DLD1 (cell line): Measurements from ENCODE around the gene DOCK2.
"Not testable (repeated sequence)": the region's sequence is repeated elsewhere in the genome, so short reads cannot be mapped to it uniquely, and the experiment has no call there.

Experiments used
- in situ Hi-C: cut with HindIII; loops from 2 replicates; pipeline ENCODE4 v1.10.0; 2017; ENCODE audit warnings: low sequenced_read_pairs

The DOCK2 gene

DNA sequence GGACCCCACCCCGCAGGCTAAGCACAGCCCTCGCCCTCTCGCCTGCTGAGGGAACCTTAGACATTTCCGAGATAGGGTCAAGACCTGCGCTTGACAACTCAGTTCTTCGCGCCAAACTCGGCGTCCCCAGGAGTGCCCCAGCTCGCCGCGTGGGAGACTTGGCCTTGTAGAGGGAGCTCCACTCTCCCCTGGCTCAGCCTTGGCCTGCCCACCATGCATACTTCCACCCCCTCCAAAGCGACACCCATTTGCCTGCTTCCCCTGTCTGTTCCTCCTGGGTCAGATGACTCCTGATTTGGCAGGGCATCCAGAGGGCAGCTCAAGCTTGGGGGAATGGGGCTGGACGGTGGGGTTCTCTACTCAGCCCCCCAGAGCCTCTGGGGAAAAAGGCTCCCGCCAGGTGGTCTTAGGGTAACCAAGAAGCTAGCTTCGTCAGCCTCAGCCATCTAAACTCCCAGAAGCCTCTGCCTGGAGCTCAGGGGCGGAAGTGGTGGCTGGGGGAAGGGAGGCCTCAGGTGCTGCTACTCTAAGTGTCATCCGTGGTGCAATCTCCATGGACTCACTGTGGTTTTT is 560 bp downstream of the DOCK2 start:
- in situ Hi-C loops: no loop called here

DNA sequence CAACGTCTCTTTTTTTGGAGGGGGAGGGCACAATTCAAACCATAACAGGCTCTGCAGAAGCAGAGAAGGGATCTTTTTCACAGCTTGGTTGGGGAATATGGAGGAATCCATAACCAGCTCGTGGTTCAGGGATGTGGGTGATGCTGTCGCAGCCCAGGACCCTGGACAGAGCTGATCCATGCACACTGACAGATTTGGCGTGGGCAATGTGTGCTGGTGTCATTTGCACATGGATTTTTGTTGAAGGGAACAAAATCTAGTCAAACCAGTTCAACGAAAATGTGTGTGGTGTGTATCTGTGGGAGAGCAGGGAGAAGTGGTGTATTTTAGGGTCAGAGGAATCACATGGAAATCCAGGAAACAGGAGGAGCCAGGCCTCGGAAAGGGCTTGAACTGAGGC is 4.2 kb downstream of the DOCK2 start:
- in situ Hi-C loops: no loop called here

DNA sequence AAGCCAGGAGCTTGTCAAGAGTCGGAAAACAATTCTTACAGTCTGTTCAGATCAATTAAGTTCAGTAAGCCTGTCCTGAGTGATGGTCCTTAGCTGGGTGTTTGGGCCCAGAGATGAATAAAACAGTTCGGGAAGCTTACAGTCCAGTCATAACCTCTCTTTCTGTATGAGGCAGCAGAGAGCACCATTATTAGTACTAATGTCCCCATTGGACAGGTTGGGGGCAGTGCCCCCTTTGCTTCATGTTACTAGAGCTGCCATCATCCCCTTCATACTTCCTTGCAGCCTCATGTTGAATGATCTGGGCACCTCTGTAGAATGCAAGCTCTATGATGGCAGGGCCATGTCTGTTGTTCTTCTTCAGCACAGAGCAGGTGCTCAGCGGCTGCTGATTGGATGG is 9.8 kb downstream of the DOCK2 start:
- in situ Hi-C loops: no loop called here

DNA sequence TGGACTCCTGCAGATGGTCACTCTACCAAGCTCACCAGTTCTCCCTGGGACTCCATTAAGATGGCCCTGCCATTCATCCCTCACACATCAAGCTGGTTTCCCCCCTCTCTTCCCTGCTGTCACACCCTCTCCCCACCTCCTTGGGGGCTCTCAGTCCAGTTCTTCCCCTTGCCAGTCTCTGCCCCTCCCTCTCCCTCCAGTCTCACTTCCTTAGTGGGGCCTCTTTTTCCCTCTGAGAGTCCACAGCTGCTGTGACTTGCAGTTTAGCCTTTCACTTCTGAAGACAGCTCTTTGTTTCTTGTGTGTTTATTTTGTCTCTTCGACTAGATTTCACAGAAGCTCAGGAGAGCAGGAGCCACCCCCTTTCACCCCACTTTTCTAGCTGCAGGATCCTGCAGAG is 10.5 kb downstream of the DOCK2 start:
- in situ Hi-C loops: no loop called here

DNA sequence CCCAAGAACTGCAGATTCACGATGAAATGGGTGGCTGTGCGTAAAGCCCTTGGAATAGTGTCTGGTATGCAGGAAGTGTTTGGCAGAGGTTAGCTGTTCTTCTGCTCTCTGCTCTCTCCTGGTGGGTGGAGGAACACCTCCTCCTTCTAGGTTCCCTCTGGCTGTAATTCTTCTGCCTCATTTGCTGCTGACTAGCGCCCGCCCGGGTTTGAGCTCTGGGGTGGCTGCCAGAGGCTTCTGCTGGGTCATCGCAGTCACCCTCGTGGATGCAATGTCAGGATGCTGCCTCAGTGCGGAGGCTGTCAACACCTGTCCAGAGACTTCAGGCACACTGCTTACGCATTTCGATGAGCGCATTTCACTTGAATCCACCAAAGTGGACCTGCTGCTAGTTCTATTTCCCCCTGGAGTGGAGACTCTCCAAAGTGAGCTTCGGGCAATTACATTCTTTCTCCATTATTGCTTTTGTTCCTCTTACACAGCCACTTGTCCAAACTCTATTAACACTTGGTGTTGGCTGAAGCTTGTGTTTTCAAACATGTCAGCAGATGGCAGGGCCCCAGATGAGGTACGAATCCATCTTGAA is 11.7 kb downstream of the DOCK2 start:
- in situ Hi-C loops: no loop called here

DNA sequence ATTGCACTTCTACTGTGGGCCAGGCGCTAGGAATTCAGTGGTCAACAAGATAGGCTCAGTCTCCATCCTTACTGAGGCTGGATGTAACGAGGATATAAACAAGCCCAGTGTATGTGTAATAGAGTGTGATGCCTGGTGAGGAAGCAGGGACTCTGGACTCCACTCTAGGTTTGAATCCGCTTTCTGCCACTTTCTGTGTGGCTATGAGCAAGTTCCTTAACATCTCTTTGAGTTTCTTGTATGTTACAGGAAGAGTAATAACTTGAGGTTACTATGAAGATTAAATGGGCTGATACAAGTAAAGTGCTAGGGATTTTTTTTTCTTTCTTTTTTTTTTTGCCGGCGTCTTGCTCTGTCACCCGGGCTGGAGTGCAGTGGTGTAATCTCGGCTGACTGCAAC is 12.4 kb downstream of the DOCK2 start:
- in situ Hi-C loops: no loop called here

DNA sequence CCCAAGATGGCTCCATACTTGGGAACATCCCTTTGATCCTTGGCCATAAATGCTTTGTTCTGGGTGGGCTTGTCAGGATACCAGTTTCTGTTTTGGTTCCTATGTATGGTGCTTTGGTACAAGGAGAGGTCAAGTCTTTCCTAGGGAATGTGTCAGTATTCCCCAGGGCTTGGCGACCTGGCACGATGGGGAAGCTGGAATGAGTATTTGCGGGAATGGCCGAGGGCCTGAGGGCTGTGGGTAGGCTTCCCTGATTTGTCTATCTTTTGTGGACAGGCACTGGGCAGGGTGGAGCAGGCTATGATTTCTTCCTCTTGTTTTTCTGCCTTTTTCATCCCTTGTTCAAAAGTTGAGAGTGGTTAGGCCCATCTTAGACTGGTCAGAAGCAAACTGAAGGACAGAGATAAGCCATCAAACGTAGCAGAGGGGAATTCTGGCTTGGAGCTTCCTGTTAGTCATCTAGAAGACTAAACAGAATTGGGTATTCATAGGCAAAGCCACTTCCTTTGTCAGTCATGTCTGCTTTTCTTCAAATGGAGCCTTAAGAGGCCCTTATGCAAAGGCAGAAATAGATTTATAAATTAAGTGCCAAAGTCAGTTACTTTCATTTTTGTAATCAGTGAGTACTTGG is 13.7 kb downstream of the DOCK2 start:
- in situ Hi-C loops: no loop called here

DNA sequence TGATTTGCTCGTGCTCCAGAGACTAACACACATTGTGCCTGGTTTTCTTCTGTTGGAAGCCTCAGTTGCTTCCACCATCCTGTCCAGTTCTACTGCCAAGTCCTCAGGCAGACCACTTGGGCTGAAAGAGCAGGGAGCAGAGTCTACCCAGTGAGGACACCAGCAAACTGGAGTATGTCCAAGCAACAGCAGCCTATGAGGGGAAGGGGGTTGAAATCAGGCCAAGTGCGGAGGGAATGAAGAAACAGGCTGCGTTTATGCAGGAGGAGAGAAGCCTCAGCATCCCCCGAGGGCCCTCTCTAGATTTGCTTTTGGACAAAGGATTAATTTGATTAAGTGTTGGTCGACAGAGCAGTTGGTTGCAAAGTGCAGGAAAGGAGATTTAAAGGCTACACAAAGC is 14.5 kb downstream of the DOCK2 start:
- in situ Hi-C loops: no loop called here

DNA sequence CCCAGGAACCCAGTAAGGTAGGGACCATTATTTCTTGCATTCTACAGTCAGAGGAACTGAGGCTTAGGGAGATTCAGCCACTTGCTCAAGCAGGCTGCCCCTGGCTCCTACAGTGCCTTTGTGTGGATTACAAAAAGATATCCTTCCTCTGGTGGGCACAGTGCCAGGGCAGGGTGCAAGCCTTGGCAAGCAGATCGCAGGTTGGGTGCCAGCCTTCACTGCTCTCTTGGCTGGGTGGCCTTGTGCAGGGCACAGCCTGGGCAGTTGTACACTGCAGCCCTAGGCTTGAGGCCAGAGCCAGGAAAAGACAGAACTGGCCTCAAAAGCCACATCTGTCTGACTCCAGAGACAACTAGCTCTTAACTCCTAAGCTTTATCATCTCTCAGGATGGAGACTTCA is 15.0 kb downstream of the DOCK2 start:
- in situ Hi-C loops: no loop called here

DNA sequence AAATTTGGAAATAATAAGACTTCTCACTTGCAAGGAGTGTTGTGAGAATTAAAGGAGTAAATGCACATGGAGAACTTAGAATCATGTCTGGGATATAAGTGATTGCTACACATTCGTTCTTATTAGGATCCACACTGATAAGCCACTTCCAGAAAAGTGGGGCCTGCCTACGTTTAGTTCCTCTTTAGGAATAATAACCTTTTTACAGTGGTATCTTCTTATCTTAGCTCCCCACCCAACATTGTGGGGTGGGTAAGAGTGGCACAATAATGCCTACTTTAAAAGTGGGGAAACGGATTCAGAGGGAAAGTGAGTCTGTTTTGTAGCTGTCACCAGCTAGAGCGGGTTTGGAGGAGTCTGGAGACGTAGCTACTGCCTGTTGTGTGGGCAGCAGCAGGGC is 16.0 kb downstream of the DOCK2 start:
- in situ Hi-C loops: no loop called here

DNA sequence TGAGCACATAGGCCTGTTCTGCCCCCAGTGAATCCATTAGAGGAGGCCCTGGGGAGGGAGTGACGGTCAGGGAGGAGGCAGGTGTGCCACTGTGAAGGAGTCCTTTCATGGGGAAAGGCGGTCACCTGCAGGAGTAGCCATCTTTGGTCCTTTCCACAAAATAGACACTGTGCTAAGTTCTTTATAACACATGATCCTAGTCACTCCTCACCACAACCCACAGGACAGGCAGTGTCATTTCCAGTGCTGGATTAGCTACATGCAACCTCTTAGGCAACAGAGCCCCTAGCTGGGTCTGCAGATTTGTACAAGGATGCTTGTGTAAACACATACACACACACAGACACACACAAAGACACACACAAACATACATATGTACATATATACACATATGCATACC is 18.3 kb downstream of the DOCK2 start:
- in situ Hi-C loops: no loop called here

DNA sequence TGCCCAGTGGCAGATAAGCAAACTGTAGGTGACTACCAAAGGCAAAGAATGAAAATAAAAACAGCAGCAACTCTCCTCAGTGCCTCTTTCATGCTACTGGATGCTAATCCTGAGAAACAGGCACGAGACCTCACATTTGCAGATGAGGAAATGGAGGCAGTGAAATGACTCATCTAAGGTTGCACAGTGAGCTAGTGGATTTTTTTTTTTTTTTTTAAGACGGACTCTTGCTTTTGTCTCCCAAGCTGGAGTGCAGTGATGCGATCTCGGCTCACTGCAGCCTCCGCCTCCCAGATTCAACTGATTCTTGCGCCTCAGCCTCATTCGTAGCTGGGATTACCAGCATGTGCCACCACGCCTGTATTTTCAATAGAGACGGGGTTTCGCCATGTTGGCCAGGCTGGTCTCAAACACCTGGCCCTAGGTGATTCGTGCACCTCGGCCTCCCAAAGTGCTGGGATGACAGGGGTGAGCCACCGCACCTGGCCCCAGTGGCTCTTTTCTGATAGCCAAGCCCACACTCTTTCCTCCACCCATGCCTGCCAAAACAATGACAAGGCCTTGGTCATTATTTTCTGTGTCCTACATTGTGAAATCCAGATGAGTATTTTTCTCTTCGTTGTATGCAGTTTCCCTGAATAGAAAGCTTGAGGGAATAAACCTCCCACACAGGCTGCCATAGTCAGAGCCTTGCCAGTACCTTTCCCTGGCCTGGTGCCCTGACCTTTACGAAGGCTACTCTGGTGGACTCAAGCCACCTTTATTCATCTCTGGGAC is 19.2 kb downstream of the DOCK2 start:
- in situ Hi-C loops: no loop called here

DNA sequence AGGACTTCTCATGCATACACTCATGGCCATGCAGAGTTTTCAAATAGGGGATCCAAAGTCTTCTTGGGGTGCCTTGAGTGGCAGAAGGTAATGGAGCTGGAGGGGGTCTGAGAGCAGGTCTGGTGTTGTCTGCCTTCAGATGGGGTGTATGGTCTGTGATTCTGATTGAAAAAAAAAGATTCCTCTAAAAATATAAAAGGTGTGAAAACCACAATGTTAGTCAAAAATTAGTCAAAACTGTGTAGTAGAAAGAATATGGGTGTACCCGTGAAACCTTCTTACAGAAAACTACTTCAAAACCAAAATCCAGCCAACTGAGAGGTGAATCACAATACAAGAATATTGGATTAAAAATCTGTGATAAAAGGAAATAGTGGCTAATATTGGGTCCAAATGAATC is 20.1 kb downstream of the DOCK2 start:
- in situ Hi-C loops: no loop called here

DNA sequence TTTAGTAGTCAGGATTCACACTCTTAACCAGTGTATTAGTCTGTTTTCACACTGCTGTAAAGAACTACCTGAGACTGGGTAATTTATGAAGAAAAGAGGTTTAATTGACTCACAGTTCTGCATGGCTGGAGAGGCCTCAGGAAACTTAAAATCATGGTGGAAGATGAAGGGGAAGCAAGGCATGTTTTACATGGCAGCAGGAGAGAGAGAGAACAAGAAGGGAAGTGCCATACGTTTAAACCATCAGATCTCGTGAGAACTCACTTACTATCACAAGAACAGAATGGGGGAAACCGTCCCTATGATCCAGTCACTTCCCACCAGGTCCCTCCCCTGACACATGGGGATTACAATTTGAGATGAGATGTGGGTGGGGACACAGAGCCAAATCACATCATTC is 25.4 kb downstream of the DOCK2 start:
- in situ Hi-C loops: not testable (repeated sequence)

DNA sequence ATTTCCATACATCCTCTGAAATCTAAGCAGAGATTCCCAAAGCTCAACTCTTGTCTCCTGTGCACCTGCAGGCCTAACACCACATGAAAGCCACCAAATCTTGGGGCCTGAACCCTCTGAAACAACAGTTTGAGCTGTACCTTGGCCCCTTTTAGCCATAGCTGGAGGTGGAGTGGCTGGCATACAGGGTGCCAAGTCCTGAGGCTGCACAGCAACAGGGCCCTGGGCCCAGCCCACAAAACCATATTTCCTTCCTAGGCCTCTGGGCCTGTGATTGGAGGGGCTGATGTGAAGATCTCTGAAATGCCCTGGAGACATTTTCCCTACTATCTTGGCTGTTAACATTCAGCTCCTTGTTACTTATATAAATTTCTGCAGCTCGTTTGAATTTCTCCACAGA is 26.5 kb downstream of the DOCK2 start:
- in situ Hi-C loops: no loop called here

DNA sequence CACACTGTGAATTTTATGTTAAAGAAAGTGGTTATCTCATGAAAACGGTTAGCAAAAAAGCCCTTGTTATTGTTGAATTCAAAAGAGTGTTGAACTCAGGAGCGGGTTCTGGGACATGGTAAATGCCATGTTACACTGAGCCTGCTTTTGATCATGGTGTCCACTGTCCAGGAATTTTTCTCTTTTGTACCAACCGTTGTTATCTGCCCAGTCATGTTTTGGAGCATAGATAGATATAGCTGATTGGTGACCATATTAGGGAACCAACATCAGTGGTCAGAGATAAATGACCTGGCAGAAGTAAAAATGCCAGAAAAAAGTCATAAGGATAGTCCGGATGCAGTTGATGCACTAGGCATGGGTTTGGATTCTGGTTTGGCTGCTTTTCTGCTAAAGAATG is 29.3 kb downstream of the DOCK2 start:
- in situ Hi-C loops: no loop called here

DNA sequence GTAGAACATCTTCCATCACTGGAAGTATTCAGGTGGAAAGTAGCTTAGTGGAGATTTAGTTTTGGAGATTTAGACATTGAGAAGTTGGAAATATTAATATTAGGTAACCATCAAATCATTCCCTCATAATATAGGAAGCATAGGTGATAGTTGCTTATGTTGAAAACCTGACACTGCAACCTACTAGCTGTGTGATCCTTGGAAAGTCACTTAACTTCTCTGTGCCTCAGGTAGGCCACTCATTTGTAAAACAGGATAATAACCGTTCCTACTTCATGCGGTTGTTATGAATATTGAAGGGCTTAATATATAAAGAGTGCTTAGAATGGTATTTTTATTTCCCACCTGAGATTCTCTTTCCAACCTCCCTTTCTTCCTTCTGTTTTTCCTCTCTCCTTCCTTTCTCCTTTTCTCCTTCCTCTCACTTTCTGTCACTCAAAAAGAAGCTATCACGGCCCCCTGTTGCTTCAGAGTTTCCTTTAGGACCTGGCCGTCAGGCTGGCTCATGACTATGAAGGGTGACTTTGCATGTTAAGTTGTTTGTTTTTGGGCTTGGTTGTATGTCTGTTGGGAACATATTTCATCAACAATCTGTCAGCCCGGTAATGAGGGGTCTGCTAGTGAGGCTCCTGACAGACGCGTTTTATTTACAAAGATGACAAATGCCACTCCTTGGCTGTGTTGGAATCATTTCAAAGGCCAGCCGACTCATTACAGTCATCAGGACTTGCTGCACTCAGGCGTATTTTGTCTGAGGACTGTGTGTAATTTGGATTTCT is 31.0 kb downstream of the DOCK2 start:
- in situ Hi-C loops: no loop called here

DNA sequence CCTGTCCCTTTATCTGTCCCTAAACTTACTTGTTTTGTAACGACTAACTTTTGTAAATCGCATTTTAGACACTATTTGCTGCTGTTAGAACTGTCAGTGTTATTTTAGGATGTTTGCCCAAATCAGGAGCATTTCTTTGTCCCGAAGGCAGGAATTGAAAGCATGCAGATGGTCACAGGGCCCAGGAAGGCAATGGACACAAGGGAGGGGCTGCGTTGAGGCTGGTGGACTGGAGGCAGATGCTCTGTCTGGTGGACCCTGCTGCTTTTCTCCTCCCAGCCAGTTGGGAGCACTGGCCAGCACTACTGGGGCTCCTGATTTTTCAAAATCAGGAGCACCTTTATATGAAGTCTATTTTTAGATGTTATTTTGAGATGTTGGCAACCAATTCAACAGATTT is 31.7 kb downstream of the DOCK2 start:
- in situ Hi-C loops: no loop called here

DNA sequence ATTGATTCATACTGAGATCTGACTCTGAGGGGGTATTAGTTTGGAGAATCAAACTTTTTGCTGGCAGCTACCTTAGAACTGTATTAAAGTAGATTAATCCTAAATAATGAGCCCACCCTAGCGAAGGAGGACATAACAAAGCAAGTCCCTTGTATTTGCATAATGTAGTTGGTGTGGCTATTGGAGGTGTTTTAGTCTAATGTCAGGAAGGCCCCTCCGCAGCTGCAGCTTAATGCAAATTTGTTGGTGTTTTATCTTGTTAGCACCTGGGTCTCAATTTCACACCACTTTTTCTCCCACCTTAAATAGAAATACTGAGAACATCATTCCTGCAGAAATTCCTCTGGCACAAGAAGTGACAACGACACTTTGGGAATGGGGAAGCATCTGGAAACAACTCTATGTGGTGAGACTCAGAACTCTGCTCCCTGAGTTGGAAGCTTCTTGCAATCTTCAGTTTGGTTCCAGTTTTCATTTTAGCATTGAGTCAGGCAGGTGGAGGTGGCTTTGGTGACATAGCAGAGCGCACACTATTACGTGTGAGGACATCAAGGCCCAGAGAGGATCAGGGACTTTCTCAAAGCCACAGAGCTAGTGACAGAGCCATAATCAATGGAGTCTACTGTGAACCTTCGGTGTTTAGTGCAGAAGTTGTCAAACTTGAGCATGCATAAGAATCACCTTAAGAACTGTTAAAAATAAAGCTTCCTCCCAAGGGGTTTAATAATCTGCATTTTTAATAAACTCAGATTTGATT is 33.9 kb downstream of the DOCK2 start:
- in situ Hi-C loops: no loop called here

DNA sequence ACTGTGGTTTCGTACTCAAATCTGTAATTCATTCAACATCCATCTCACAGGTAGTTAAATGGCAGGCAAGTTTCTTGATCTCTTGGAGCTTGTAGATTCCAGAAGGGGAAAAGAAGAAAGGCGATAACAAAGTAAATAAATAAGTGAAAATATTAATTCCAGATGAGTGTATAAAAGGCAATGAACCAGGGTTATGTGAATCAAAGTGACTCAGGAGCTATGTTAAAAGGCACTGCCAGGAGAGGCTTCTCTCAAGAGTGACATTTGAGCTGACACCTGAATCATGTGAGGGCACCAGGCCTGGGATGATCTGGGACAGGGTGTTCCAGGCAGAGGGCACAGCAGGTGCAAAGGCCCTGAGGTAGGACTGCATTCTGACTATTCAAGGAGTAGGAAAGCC is 45.0 kb downstream of the DOCK2 start:
- in situ Hi-C loops: no loop called here

DNA sequence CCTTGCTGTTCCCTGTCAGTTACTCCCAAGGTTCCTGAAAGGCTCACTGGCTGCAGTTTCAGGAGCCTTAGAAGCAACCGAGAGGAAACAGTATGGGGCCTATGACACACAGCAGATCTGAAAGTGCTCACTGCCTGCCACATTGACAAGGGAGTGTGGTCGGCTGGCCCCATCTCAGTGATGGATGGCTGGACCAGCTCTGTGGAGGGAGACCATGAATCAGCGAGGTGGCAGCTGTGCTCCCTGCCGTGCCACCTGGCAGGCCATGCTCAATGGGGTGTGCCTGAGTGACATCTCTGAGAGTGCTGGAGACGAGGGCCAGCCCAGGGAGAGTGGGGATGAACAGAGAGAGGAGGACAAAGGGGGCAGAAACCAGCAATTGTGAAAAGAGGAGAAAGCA is 49.1 kb downstream of the DOCK2 start:
- in situ Hi-C loops: no loop called here
